Thoracic aorta (tissue), 2 donors: ENCODE measurements around the gene TCP11. TPM values are rescaled to one million over a fixed set of nuclear protein-coding genes. Genes with fewer than 3 reads are reported as not detected.
"Not testable (repeated sequence)": the region's sequence is repeated elsewhere in the genome, so short reads cannot be mapped to it uniquely, and the experiment has no call there.

Source experiments
- ATAC-seq: fragments of 150-250 bp; one replicate; pipeline ENCODE4 v1.8.0; 2017; ENCODE audit warnings: low read depth; ENCODE audit not compliant: insufficient number of reproducible peaks, low FRiP score
- DNase-seq: peaks from one replicate; pipeline ENCODE4 v3.0.0-alpha.2; 2020; ENCODE audit warnings: low spot score
- H3K27ac ChIP-seq, 2 donors: fragments of 200-600 bp; sonication (generic); 1 replicate in 1 of 2; 2 replicates in 1 of 2; pipeline ENCODE4 v1.5.1; 2016; ENCODE audit warnings: mild to moderate bottlenecking in 2 of 2, moderate library complexity in 2 of 2
- H3K27me3 ChIP-seq: fragments of 200-600 bp; sonication (generic); replicated peaks from 2 replicates; pipeline ENCODE4 v1.6.0; 2016; ENCODE audit warnings: mild to moderate bottlenecking; ENCODE audit not compliant: insufficient read depth
- H3K36me3 ChIP-seq: fragments of 200-600 bp; sonication (generic); one replicate; pipeline ENCODE4 v1.5.1; 2016
- H3K4me1 ChIP-seq, 2 donors: fragments of 200-600 bp; sonication (generic); 1 replicate in 1 of 2; 2 replicates in 1 of 2; pipeline versions ENCODE4 v1.5.1 to v1.6.0; 2016; ENCODE audit warnings: low read depth in 2 of 2, mild to moderate bottlenecking in 1 of 2; ENCODE audit not compliant: control insufficient read depth in 1 of 2
- H3K4me3 ChIP-seq: fragments of 200-600 bp; sonication (generic); 2 replicates; pipeline ENCODE4 v1.5.1; 2016; ENCODE audit warnings: mild to moderate bottlenecking
- H3K9me3 ChIP-seq: fragments of 200-600 bp; sonication (generic); 2 replicates; pipeline ENCODE4 v1.5.1; 2016
- CTCF ChIP-seq: fragments of 200-600 bp; sonication (generic); IDR thresholded peaks from one replicate; pipeline ENCODE4 v1.5.1; 2019; ENCODE audit warnings: antibody characterized with exemption
- total RNA-seq, 2 donors: library from RNA; depleted of rRNA; stranded (reverse); fragments of >200 nt; gene quantifications; one replicate each; pipeline versions ENCODE4 v1.1.0 to v1.2.3, GENCODE V29; 2016

TCP11 gene
- total RNA-seq, 2 donors from 2014 or later = not detected

- Histone ChIP-seq H3K36me3 (no peaks in the 10 kb centered on the region), H3K27ac (no peak overlapping the region), H3K27me3 (no peaks in the 10 kb centered on the region), H3K4me1 (no peaks in the 10 kb centered on the region), H3K9me3 (peaks cover 4% of the 10 kb centered on the region), H3K4me3 (no peak overlapping the region)
- no peak for TF ChIP-seq CTCF
- DNase-seq (no peak), ATAC-seq (no peak)
Observed at GRCh38 chr6:35108309-35108885, 32.7 kb downstream of the TCP11 start.

- H3K9me3 ChIP-seq, H3K27ac ChIP-seq, H3K27me3 ChIP-seq, H3K4me1 ChIP-seq, H3K4me3 ChIP-seq, ATAC-seq, H3K36me3 ChIP-seq, DNase-seq: not testable (repeated sequence)
Observed at GRCh38 chr6:35107761-35108160, 33.4 kb downstream of the TCP11 start.

GRCh38 chr6:35107208-35107607 lies 33.9 kb downstream of the TCP11 start:
- H3K27ac ChIP-seq, H3K36me3 ChIP-seq, ATAC-seq, H3K9me3 ChIP-seq, DNase-seq, H3K27me3 ChIP-seq, H3K4me1 ChIP-seq, H3K4me3 ChIP-seq: not testable (repeated sequence)

GRCh38 chr6:35106061-35106460 lies 35.1 kb downstream of the TCP11 start:
- H3K4me3 ChIP-seq, ATAC-seq, DNase-seq, H3K9me3 ChIP-seq, H3K27ac ChIP-seq, H3K36me3 ChIP-seq, H3K27me3 ChIP-seq, H3K4me1 ChIP-seq: not testable (repeated sequence)

GRCh38 chr6:35105078-35105477 lies 36.1 kb downstream of the TCP11 start:
- TF ChIP-seq CTCF = no peak
- H3K36me3 ChIP-seq = no peaks in the 10 kb centered on the region
- DNase-seq (no peak), ATAC-seq (no peak)
- H3K4me3 ChIP-seq = no peak overlapping the region
- H3K9me3 ChIP-seq = no peaks in the 10 kb centered on the region
- no peaks in the 10 kb centered on the region for H3K27me3 ChIP-seq
- H3K4me1 ChIP-seq = no peaks in the 10 kb centered on the region
- H3K27ac ChIP-seq = no peak overlapping the region

- ATAC-seq (no peak), DNase-seq (no peak)
- H3K4me1 ChIP-seq = peaks cover 11 to 28% of the 10 kb centered on the region in 2 donors
- no peak for TF ChIP-seq CTCF
- no peak overlapping the region for H3K27ac ChIP-seq
- H3K36me3 ChIP-seq = no peaks in the 10 kb centered on the region
- no peaks in the 10 kb centered on the region for H3K9me3 ChIP-seq
- H3K4me3 ChIP-seq = no peak overlapping the region
- H3K27me3 ChIP-seq = no peaks in the 10 kb centered on the region
Observed at GRCh38 chr6:35099116-35099515, 42.0 kb downstream of the TCP11 start.
